Nephron (organoid): ENCODE results near the gene ZBTB16.

Experiments used
- H3K27ac Mint-ChIP-seq, 3 experiments: 2 replicates each; pipeline ENCODE4 v1.8.0; 2020; ENCODE audit warnings: mixed read lengths in 3 of 3, mild to moderate bottlenecking in 2 of 3, moderate library complexity in 1 of 3
- H3K27me3 Mint-ChIP-seq: 2 replicates; pipeline ENCODE4 v1.8.0; 2021; ENCODE audit warnings: low read depth, mild to moderate bottlenecking, moderate library complexity, mixed read lengths
- H3K36me3 Mint-ChIP-seq: 2 replicates; pipeline ENCODE4 v1.8.0; 2020; ENCODE audit warnings: low read depth, mixed read lengths
- H3K4me1 Mint-ChIP-seq: 2 replicates; pipeline ENCODE4 v1.8.0; 2020; ENCODE audit warnings: mixed read lengths
- H3K4me3 Mint-ChIP-seq, 3 experiments: 2 replicates each; pipeline ENCODE4 v1.8.0; 2020; ENCODE audit warnings: mild to moderate bottlenecking in 3 of 3, mixed read lengths in 3 of 3, moderate library complexity in 2 of 3
- H3K9me3 Mint-ChIP-seq: 2 replicates; pipeline ENCODE4 v1.8.0; 2020; ENCODE audit warnings: mixed read lengths
- TF ChIP-seq, protein P1 (sequence below), 3 experiments: fragments of 200-600 bp; sonication (generic); IDR thresholded peaks; one replicate each; pipeline ENCODE4 v1.5.0; 2021; ENCODE audit warnings: antibody characterized with exemption in 3 of 3; ENCODE audit not compliant: unreplicated experiment in 3 of 3

The ZBTB16 gene

DNA sequence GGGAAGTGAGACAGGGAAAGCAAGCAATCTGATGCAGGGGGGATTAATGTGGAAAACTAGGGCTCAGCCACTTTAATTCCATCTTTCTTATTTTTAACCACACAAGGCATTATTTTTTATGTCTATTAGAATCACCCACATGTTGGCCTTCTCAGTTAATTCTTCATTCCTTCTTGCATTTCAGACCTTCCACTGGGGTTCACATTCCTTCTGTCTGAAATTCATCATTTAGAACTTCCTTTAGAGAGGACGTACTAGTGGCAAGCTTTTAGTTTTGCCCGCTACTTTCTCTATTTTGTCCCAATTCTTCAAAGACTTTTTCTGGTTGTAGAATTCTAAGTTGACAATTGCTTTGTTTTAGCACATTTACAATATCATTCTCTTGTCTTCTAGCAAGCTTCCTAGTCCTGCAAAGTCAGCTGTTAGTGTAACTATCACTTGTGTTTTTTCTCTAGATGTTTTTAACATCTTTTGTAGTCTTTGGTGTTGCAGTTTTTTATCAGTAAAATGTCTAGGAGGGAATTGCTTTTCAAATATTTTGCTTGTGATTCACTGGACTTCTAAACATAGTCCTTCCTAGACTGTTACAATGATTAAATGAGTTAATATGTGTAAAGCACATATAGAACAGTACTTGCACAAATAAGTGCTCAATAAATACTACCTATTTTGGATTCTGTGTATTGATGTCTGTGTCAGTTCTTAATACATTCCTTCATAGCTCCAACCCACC is 231.2 kb downstream of the ZBTB16 start:
- H3K27me3 Mint-ChIP-seq, result no peaks in the 10 kb centered on the region
- peak overlapping the region in 1 of 3 experiments; percentile 26 for H3K27ac Mint-ChIP-seq
- TF ChIP-seq, protein P1, sequence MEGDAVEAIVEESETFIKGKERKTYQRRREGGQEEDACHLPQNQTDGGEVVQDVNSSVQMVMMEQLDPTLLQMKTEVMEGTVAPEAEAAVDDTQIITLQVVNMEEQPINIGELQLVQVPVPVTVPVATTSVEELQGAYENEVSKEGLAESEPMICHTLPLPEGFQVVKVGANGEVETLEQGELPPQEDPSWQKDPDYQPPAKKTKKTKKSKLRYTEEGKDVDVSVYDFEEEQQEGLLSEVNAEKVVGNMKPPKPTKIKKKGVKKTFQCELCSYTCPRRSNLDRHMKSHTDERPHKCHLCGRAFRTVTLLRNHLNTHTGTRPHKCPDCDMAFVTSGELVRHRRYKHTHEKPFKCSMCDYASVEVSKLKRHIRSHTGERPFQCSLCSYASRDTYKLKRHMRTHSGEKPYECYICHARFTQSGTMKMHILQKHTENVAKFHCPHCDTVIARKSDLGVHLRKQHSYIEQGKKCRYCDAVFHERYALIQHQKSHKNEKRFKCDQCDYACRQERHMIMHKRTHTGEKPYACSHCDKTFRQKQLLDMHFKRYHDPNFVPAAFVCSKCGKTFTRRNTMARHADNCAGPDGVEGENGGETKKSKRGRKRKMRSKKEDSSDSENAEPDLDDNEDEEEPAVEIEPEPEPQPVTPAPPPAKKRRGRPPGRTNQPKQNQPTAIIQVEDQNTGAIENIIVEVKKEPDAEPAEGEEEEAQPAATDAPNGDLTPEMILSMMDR (IDR thresholded peaks at IDR 0.05; ENCODE audit: unreplicated experiment in 3 of 3), result no peak
- no peak overlapping the region for H3K4me3 Mint-ChIP-seq
- peaks cover 13% of the 10 kb centered on the region for H3K4me1 Mint-ChIP-seq
- H3K36me3 Mint-ChIP-seq, result no peaks in the 10 kb centered on the region
- H3K9me3 Mint-ChIP-seq, result peaks cover 5% of the 10 kb centered on the region

DNA sequence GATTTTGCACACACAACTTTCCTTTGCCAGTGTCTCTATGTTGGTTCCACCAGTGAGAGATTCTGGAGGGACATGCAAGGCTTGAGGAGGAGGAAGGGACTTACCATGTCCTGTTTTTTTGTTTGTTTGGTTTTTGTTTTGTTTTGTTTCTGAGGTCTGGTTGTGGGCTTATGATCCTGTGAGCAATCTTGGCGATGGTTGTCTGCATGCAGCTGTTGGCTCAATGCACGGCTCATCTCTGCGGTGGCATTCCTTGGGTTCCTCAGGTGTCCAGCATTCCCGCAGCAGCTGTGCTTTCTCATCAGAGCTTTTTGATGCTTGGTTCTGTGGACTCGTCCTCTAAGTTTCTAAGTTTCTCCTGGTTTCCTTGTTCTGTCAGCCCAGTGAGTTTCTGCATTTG is 231.9 kb downstream of the ZBTB16 start:
- H3K36me3 Mint-ChIP-seq, result no peaks in the 10 kb centered on the region
- peak overlapping the region in 1 of 3 experiments; percentile 26 for H3K27ac Mint-ChIP-seq

DNA sequence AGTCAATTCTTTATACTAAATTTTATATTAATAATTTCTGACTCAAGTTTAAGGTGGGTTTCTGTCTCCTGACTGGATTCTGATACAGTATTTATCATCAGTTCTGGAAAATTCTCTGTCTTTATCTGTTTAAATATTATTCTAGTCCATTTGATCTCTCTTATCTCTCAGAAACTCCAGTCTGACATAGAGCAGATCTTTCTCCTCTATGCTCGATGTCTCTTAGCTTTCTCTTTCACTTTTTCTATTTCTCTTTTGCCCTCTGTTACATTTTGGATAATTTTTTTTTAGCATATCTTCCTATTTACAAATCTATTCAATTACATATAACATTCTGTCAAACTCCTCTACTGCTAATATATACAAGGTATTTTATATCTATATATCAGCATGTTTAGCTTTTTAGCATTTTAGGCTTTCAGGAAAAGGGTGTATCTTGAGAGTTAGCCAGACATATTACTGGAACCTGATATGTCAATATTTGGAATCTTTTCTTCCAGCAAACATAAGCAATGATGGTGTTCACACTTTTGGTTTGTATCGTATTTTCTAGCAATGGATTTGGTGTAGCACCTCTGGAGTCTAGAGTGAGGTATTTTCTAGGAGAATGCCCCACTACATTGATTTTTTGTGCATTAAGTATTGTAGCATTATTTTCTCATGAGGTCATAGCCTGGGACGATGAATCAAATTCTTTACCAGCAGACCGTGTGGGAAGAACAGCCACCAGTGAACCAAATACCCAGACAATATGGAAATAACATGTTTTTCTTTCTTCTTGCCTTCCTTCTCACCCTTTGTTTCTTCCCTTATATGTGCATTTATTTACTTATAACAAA is 232.6 kb downstream of the ZBTB16 start:
- TF ChIP-seq, protein P1 (IDR thresholded peaks at IDR 0.05; ENCODE audit: unreplicated experiment in 3 of 3), result no peak
- Mint-ChIP-seq H3K36me3 (no peaks in the 10 kb centered on the region), H3K4me3 (no peak overlapping the region), H3K4me1 (peaks cover 20% of the 10 kb centered on the region), H3K9me3 (peaks cover 5% of the 10 kb centered on the region), H3K27me3 (no peaks in the 10 kb centered on the region), H3K27ac (no peak overlapping the region)

More for the DNA sequence above, 231.9 kb downstream of the ZBTB16 start:
- Mint-ChIP-seq H3K4me3 (no peak overlapping the region), H3K27me3 (no peaks in the 10 kb centered on the region), H3K4me1 (peaks cover 20% of the 10 kb centered on the region), H3K9me3 (peaks cover 5% of the 10 kb centered on the region)
- TF ChIP-seq, protein P1 (IDR thresholded peaks at IDR 0.05; ENCODE audit: unreplicated experiment in 3 of 3), result no peak

DNA sequence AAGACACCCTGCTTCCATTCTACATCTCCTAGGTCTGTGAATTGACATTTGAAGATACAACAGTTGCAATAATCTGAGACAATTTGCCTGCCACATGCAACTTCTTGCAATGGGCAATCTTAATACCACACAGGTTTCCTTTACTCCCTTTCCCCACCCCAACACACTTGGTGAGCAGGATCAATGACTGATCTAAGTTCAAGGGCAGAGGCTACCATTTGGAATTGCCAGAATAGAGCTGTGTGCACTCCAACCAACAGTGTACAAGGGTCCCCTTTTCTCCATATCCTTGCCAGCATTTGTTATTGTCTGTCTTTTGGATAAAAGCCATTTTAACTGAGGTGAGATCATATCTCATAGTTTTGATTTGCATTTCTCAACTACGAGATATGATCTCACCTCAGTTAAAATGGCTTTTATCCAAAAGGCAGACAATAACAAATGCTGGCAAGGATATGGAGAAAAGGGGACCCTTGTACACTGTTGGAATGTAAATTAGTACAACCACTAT is 233.7 kb downstream of the ZBTB16 start:
- H3K27me3 Mint-ChIP-seq, result no peaks in the 10 kb centered on the region
- no peak overlapping the region for H3K4me3 Mint-ChIP-seq
- no peak overlapping the region for H3K27ac Mint-ChIP-seq
- peaks cover 4% of the 10 kb centered on the region for H3K36me3 Mint-ChIP-seq
- peaks cover 20% of the 10 kb centered on the region for H3K4me1 Mint-ChIP-seq
- TF ChIP-seq, protein P1 (IDR thresholded peaks at IDR 0.05; ENCODE audit: unreplicated experiment in 3 of 3), result no peak
- peaks cover 8% of the 10 kb centered on the region for H3K9me3 Mint-ChIP-seq

DNA sequence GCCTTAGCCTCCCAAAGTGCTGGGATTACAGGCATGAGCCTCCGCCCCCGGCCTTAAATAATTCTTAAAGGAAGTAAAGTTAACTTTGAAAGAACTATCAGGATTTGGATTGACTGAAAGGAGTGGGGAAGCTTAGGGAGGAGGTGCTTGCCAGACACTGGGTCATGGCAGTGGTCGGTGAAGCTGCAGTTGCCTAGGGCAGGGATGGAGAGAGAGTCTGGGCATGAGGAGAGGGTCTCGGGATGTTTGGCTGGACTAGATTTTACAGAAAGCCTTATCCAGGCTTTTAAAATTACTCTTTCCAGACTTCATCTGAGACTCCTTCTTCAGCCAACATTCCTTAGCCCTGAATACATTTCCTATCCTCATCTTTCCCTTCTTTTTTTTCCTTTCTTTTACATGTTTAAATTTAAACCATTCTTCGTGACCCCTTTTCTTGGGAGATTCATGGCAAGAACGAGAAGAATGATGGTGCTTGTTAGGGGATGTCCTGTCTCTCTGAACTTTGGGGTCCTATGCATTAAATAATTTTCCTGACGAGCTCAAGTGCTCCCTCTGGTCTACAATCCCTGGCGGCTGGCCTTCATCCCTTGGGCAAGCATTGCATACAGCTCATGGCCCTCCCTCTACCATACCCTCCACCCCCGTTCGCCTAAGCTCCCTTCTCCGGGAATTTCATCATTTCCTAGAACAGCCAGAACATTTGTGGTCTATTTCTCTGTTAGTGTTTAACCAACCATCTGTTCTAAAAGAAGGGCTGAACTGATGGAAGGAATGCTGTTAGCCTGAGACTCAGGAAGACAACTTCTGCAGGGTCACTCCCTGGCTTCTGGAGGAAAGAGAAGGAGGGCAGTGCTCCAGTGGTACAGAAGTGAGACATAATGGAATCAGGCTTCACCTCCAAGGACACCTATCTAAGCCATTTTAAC is 236.4 kb downstream of the ZBTB16 start, which contains the start of gene NNMT:
Gene NNMT, plus strand, starts transcription at position 724 of the 929 bp plus-strand sequence. Its CDS starts 158 bp downstream, at position 882.
- H3K36me3 Mint-ChIP-seq, result peaks cover 4% of the 10 kb centered on the region
- TF ChIP-seq, protein P1 (IDR thresholded peaks at IDR 0.05; ENCODE audit: unreplicated experiment in 3 of 3), result no peak
- no peak within 1 kb of the TSS for H3K4me3 Mint-ChIP-seq
- H3K4me1 Mint-ChIP-seq, result peaks cover 20% of the 10 kb centered on the region
- no peaks in the 10 kb centered on the region for H3K27me3 Mint-ChIP-seq
- peaks cover 19% of the 10 kb centered on the region for H3K9me3 Mint-ChIP-seq
- H3K27ac Mint-ChIP-seq, result peak within 1 kb of the TSS; percentile 58 to 88 (median 79)
